Panc1 (cell line): ENCODE data around the gene MTA3.

ENCODE experiments used
- SIN3A ChIP-seq: IDR thresholded peaks from 2 replicates; pipeline ENCODE4 v1.6.1; 2012; ENCODE audit warnings: low read depth, mild to moderate bottlenecking, low read length, moderate library complexity, borderline replicate concordance; ENCODE audit not compliant: insufficient read depth
- TCF7L2 ChIP-seq: IDR thresholded peaks from 2 replicates; pipeline ENCODE4 v1.6.1; 2011; ENCODE audit warnings: mild to moderate bottlenecking, low read depth, low read length, inconsistent platforms

GRCh38 chr2:42639340-42640077 is 71.1 kb downstream of the MTA3 start:
- TF ChIP-seq SIN3A (no peak), TCF7L2 (no peak)
